SIG-M5 (cell line): ENCODE data around the gene SPRYD3.

Source experiments
- DNase-seq: peaks from one replicate; lab custom pipeline; 2025; lab: John Stamatoyannopoulos, UW

The SPRYD3 gene

DNA sequence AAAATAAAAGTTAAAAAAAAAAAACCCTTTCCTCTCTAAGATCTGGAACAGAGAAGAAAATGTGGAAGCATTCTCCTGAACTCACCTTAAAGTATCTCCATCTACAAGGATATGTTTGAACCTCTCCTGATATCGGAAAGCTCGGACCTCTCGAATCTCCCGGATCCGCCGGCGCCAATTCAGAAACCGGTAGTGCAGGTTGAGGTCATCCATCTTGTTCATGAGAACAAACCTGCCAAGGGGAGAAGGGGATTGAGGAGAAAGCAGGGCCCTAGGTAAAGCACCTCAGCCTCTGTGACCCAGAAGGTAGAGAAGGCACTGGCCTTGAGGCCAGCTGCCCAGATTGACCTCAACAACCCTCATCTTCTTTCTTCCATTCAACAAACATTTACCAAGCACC is 2.2 kb downstream of the SPRYD3 start:
- DNase-seq = no peak

DNA sequence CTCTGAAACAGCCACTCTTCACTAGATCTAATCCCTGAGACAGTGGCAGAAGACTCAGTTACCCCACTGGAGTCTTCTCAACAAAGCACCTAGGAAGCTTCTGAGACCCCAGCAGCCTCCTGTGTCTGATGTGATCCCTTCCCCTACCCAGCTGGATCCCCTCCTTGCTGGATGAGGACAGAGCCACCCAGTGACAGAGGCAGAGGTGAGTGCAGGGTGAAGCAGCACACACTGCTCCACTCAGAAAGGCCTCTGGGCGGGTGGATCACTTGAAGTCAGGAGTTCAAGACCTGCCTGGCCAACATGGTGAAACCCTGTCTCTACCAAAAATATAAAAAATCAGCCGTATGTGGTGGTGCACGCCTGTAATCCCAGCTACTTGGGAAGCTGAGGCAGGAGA is 2.7 kb downstream of the SPRYD3 start:
- DNase-seq = no peak

- no peak for DNase-seq
Measured at GRCh38 chr12:53074999-53075370, 4.2 kb downstream of the SPRYD3 start.

GRCh38 chr12:53074283-53074998 is 4.7 kb downstream of the SPRYD3 start:
- DNase-seq = no peak

GRCh38 chr12:53073881-53074280 is 5.3 kb downstream of the SPRYD3 start:
- no peak for DNase-seq

GRCh38 chr12:53071591-53072551 is 7.3 kb downstream of the SPRYD3 start:
- no peak for DNase-seq

DNA sequence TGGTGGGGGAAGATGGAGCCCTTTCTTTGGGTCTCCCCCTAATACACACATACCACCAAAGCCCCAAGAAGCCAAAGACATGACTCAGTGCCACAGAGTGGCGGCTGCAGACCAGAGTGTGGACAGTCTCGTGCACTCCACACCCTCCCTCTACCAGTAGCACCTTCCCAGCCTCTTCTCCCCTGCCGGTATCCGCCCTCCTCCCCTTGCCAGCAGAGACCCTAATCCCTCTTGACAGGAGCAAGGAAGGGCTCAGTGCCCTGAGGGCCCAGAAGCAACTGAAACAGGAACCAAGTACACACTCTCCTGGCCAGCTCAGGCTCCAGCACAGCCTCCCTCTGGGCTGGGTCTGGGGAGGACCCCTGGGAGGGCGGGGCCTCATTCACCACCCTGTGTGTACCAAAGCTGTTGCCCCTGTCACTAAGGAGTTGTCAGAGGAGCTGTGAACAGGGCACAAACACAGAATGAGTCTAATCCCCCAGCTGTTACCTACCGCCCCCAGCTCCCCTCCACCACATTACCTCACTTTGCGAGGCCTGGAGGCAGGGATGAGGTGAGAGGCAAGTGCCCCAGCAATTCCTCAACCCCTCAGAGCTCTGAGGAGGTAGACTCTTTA is 8.2 kb downstream of the SPRYD3 start:
- no peak for DNase-seq

DNA sequence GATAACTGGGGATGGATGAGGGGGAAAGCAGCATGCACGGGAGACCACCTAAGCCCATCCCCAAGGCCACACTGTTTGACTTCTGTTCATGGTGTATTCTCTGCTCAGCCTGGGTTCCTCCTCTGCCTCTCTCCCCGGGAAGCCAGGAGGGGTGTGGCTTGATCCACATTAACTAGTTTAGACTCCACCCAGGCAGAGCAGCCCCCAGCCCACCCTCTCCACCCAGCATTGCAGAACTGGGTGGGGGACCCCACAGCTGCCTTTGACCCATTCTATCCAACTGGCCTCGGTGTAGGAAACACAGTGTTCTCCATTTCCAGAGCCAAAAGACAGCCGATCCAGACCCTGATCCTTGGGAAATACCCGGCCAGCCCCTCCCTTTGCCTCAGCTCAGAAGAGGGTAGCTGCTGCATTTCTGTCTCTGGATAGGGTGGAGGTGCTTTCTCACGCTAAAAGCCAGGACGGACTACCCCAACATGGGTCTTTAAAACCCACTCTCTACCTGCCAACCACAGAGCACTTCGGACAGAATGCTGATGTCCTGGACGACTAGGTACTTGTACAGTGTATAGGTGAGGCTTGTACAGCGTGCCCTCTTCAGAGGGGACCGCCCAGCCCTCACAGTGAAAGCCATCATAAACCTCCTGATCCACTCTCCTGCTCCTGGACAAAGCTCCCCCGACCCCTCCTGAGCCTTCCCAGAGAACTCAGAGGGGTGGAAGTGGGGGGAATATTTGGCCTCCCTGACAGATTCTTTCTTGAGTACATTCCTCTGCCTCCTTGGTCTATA is 9.4 kb downstream of the SPRYD3 start:
- DNase-seq = no peak

GRCh38 chr12:53068811-53069585 is 10.2 kb downstream of the SPRYD3 start:
- DNase-seq = no peak

GRCh38 chr12:53067993-53068770 is 11.0 kb downstream of the SPRYD3 start:
- no peak for DNase-seq

DNA sequence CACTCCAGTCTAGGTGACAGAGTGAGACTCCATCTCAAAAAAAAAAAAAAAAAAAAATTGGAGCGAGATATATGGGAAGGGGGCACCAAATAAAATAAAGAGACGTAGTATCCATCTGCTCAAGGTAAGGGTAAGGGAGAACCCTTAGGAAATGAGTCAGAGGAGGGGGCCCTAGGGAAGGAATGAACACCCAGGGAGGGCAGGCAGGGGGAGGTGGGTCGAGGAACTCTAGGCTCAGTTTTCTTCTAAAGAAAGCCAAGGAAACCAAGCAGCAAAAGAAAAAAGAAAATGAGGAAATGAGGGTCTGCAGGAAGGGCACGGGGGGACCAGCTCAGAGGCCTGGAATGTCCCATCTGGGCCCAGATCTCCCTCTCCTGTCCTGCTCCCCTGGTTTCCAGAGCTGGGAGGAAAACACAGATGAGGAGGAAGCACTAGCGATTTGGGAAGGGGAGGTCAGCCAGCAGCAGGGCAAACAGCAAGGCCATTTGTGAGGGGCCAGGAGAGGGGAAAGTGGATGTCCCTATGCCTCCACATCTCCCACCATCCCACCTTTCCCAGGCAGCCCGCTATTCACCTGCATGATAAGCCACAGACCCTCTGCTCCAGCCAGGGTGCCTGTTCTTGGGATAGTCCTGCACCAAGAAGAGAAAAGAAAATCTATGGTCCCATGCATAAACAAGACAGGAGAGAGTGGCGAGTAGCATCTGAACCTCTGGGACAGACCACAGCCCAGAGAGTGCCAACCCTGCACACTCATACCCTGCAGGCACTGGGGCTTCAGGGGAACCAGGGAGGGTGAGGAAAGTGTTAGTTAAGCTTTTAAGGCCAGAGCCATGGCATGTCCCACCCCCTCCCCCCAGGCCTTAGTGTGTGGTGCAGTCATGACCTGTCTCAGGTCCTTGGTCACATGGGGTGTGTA is 11.9 kb downstream of the SPRYD3 start:
- no peak for DNase-seq

GRCh38 chr12:53065975-53066931 is 12.9 kb downstream of the SPRYD3 start:
- no peak for DNase-seq

DNA sequence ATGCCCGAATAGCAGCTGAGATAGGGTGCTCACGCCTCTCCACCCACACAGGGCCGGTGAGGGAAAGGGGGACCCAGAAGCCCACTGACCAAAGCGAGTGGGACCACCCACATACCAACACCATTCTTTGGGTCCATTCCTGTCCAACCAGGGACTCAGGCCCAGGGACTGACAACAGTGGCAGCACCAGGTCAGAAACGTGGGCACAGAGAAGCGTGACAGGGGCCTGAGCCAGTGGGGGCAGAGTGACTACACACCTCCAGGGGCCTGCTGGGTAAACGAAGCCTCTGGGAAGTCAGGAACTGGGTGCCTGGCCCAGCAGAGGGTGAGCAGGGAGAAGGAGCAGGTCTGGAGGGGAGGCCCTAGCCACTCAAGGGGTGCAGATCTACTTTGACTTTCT is 13.7 kb downstream of the SPRYD3 start:
- no peak for DNase-seq

DNA sequence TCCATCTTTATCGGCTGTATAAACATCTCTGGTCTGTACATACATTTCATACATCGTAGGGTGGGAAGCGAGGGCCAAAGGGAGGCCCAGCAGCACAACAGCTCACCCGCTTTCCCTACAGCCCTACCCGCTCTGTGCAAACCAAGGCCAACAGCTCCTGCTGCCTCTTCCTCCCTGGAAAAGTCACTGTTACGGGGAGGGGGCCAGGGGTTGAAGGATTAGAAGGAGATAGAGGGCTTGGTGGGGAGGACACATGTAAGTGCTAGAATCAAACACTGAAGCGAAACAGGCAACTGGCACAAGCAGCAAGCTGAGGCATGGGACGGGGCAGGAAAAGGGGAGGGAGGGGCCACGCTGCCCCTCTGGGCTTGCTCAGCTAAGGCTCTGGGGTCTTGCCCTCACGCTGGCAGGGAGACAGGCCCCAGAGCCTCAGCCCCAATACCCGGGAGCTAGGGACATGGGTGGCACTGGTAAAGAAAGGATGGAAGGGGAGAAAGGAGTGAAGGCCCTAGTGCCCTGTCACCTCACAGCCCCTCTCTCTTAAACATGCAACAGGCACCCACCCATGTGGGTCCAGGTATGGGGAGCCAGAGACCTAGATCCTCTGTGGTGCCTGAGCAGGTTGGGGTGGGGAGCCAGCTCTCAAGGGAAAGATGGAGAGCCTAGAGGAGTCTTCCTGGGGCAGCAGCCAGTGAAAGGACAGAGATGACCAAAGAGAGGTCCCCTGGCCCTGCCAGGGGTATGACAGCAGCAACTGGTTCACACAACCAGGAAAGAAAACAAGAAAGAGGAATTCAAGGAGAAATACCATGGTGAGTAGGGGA is 14.4 kb downstream of the SPRYD3 start:
- no peak for DNase-seq

DNA sequence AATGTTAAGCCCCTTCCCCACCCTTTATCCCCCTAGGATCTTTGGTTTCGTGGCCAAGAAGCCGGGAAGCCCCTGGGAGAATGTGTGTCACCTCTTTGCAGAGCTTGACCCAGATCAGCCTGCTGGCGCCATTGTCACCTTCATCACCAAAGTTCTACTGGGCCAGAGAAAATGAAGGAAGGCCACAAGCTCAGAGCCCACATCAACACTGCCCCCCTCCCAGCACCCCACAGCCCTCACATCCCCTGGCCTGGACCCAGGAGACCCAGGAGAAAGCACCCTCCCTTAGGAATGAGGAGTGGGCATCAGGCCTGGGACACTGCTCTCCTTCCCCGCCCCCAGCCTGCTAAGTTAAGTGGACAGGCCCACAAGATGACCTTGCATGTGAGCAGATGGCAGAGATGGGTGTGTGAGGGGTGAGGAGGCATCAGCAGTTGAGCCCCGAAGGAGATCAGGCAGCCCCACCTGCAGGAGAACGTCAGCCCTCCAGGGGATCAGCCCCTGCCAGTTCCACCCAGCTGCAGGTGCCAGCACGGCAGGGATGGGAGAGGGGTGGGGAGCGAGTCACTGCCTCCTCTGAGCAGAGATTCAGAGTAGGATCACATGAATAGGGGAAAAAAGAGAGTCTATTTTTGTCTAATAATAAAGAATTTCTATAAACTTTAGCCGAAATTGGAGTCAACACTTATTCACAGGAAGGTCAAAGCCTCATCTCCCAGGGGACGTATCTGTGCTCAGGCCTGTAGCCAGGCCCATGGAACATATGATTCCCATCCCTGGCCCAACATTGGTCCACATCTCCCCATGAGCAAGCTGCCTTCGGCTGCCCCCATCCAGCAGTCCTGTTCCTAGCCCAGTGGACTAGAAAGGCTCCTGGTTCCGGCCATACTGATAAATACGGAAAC is 15.2 kb downstream of the SPRYD3 start:
- DNase-seq = no peak
